HG03196 (cell line): ENCODE results near the gene SYP.

Experiments used
- ATAC-seq: cut with Tn5 transposase; IDR thresholded peaks from one replicate; pipeline ENCODE4 v1.9.1; 2021; ENCODE audit not compliant: unreplicated experiment

The SYP gene

GRCh38 chrX:49221868-49222267 lies 21.9 kb upstream of the SYP start:
- ATAC-seq: no peak

- ATAC-seq: no peak
These were observed 20.1 kb upstream of the SYP start for GRCh38 chrX:49220100-49220499.

GRCh38 chrX:49214996-49215526 lies 15.1 kb upstream of the SYP start:
- no peak for ATAC-seq

GRCh38 chrX:49214416-49214815 lies 14.4 kb upstream of the SYP start:
- ATAC-seq: no peak

DNA sequence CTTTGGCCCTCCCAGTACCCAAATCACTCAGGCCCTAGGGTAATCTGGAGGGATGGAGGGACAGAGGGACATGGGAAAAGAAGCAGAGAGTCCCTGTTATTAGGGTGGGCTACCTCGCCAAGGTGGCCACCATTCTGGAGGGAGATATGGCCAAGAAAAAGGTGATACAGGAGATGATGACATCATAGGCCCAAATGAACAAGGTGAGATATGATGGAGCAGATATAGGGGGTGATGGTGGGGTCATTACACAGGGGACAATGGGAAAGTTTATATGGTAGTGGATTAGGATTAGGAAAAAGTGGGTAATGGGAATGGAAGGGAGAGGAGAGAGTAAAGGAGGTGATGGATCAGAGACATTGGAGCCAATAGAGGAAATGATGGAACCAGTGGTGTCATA lies 12.9 kb upstream of the SYP start:
- no peak for ATAC-seq

DNA sequence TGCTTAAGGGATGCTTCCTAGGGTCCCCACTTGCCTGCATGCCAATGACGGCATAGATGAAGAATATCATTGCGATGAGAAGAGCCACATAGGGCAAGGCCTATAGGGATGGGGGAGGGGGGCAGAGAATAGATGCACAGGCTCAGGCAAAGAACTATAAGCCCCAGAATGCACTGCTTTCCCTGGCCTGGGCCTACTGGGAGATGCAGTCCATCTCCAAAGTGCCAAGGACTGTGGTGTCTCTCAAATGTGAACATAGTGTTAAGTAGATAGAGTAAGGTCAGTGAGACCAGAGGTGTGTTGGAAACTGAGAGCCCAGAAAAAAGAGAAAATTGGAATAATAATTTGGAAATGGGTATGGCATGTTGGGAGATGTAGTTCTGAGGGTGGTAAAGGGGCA lies 12.2 kb upstream of the SYP start:
- no peak for ATAC-seq

DNA sequence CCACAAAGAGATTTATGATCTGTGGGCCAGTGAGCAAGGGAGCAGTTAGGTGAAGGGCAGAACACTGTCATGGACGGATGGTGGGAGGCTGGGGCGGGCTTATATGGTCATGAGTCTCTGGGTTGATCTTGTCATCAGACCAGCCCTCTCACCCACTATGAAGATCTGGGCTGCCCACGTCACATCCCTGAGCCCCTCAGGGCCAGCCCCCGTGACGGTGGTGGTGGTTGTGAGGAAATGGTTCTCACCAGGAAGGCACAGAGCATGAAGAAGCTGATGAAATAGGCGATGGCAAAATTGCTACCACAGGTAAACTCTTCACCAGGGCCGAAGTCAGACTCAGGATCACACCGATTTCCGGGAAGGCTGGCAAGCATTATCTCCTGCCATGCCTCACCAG lies 11.1 kb upstream of the SYP start:
- ATAC-seq: no peak

- no peak for ATAC-seq
These were observed 10.4 kb upstream of the SYP start for GRCh38 chrX:49210406-49210805.

- ATAC-seq: no peak
These were observed 9.7 kb upstream of the SYP start for GRCh38 chrX:49209434-49210251.

DNA sequence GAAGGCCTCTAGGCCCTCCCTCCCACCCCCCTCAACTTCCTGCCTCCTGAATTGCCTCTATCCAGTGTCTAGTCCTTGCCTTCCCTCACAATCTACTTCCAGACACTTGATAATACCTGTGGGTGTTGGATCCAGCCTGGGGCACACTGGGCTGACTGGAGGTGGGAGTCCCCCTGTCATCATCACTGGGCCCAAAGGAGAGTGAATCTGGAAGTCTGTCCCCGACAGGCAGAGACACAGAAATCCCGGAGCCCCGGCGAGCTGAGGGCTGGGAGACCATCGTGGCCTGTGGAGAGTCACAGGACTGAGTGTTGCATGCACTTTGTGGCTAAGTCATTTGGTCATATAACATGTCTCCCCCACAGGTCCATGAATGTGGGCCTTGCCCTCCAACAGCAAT lies 8.4 kb upstream of the SYP start:
- ATAC-seq: no peak

DNA sequence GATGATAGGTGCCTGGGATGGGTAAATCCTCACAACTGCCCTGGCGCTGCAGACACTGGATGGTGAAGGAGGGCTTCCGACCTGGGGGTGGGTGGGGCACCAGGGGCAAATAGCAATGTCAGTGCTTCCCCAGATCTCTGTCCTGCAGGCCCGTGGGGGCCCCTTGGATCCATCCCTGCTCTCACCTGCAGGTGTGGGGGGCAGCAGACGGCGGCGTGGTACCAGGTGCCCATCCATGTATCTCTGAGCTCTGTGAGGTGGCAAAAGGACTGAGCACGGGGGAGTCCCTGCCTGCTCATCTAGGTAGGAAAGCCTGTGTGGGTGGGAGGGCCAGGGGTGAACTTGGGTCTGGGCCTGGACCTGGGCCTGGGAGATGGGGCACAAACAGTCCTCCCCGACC lies 6.5 kb upstream of the SYP start:
- no peak for ATAC-seq

DNA sequence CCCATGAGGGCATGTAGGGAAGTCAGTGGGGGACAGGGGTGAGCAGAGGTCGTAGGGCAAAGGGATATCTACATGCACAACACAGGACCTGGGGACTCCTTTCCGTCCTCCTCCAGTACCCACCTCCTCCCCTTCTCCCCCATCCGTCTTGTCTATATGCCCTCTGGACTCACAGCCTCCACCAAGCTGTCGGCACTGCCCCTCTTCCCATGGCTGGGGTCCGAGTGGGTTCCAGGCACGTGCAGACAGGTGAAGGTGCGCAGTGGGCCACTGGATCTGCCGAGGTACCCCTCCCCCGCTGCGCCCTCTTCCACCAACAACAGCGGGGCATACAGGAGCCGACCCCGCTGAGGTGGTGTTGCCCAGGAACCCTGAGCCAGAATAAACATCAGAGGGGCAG lies 5.5 kb upstream of the SYP start:
- ATAC-seq: no peak

DNA sequence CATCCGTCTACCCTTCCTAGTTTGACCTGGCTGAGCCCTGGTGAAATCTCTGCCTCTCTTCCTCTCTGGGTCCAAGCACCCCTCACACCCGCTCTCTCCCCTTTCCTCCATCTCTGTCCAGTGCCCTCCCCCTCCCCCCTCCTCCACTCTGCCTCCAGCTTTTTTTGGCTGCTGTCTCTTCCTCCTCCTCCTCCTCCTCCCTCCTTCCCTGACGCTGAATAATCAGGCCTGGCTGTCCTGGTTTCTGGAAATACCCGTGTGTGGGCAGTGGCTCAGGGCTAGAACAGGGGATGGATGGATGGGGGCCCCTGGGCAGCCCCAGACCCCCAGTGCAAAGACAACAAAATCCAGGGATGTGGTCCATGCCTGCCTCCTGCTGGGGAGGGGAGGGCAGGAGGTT lies 4.7 kb upstream of the SYP start:
- ATAC-seq: no peak

DNA sequence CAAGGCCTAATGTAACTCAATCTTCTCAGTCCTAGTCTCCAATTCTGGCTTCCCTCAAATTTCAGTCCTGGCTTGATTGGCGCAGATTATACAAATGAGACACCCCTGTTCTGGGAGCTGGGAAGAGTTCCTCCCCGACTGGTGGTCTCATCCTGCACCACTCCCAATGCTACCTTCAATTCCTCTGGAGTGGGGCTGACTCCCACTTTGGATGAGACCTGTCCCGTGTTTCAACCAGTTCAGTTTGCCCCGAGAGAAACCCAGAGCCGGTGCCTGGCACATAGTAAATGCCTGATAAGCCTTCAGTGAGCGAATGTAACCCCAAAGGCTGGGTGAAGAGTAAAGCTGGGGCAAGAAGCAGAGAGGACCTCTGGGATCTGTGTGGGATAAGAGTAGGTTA lies 4.0 kb upstream of the SYP start:
- no peak for ATAC-seq

DNA sequence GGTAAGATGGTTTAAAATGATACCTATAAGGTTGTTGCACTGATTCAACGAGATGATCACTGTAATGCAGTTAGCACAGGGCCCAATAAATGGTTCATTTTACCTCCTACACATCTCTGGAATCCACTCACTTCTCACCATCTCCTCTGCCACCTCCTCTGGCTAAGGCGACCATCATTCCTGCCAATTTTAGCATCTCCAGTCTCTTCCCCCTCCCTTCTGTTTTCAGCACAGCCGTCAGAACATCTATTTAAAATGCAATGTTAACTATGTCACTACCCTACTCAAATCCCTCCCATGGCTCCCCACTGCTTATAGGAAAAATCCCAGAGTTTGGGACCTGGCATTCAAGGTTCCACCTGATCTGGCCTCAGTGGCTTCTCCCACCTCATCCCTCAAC lies 3.5 kb upstream of the SYP start:
- no peak for ATAC-seq

GRCh38 chrX:49202022-49202421 lies 2.0 kb upstream of the SYP start:
- ATAC-seq: no peak

GRCh38 chrX:49199315-49199595 lies 738 bp downstream of the SYP start:
- ATAC-seq: no peak

- no peak for ATAC-seq
These were observed 1.3 kb downstream of the SYP start for GRCh38 chrX:49198540-49199314.

DNA sequence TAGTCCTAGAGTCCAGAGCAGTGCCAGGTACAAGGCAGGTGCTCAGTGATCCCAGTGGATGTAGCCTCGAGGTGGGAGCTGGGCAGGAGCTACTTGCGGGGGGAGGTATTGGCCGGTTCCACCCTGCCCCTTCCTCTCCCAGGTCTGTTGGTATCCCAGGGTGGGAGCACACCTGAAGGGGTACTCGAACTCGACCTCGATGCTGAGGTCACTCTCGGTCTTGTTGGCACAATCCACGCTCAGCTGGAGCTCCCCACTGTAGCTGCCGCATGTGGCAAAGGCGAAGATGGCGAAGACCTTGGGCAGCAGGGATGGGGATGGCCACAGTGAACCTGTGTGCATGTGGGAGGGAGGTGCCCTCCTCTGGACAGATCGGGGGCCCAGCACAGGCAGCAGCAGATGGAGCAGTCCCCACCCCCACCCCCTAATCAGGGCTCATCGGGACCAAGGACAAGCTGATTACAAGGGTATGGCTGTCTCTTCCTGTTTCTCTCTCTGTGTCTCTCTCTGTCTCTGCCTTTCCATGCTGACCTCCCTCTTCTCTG lies 2.4 kb downstream of the SYP start:
- ATAC-seq: no peak

DNA sequence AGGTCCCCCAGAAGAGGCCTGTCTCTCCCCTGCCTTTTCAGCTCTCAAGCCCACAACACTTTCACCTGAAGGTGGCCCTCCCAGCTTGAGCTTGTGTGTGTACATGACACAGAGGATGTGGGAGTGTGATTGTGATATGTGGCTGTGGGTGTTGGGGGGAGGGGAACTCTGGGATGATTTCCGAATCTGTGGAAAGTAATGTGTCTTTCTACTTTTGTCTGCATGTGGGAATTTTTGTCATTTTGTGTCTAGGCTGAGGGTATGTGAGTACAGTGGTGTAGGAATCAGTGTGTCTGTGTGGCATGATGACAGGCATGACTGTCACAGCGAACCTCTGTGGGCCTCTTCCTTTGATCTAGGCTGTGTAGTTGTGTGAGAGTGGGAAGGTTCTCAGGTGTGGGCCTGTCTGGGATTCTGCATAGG lies 6.4 kb downstream of the SYP start:
- ATAC-seq: no peak

- ATAC-seq: no peak
These were observed 7.2 kb downstream of the SYP start for GRCh38 chrX:49192722-49193328.

DNA sequence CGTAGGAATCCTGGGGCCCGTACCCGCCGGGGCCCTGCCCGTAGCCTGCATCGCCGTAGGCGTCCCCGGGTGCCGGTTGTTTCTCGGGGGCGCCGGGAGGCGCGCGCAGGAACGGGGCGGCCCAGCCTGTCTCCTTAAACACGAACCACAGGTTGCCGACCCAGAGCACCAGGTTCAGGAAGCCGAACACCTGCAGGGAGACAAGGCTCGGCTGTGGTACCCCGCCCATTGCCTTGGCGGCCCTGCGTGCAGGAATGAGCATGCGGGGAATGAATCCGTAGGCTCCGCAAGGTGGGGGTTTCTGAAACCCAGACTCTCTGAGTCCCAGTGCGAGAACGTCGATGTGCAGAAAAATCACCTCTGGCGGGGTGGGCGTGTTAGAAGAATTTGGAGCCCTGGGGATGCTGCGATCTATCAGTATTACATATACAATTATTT lies 8.4 kb downstream of the SYP start:
- no peak for ATAC-seq
